Rectal smooth muscle tissue (tissue), 1 donor: ENCODE measurements around the gene PPP6R2.
A peak's percentile ranks its signal among the peaks of the same experiment; 100 is the strongest.

ENCODE experiments used
- H3K27ac ChIP-seq: one replicate; pipeline ENCODE4 v1.7.0; 2013; ENCODE audit warnings: low read depth, low read length, inconsistent platforms
- H3K27me3 ChIP-seq: one replicate; pipeline ENCODE4 v1.7.0; 2013; ENCODE audit warnings: low read length; ENCODE audit not compliant: control insufficient read depth, insufficient read depth
- H3K36me3 ChIP-seq: one replicate; pipeline ENCODE4 v1.7.0; 2013; ENCODE audit warnings: low read length; ENCODE audit not compliant: control insufficient read depth, insufficient read depth
- H3K4me1 ChIP-seq: one replicate; pipeline ENCODE4 v1.7.0; 2013; ENCODE audit warnings: low read length; ENCODE audit not compliant: control insufficient read depth, insufficient read depth
- H3K4me3 ChIP-seq: one replicate; pipeline ENCODE4 v1.7.0; 2013; ENCODE audit warnings: low read length
- H3K9ac ChIP-seq: one replicate; pipeline ENCODE4 v1.7.0; 2013; ENCODE audit warnings: low read length

The PPP6R2 gene

GRCh38 chr22:50342651-50343540 is at the start of gene PPP6R2:
PPP6R2 (plus strand) TSS chr22:50343327; CDS start chr22:50393909, 50,582 bp downstream.
- Histone ChIP-seq H3K9ac (peak within 1 kb of the TSS; percentile 45), H3K36me3 (no peaks in the 10 kb centered on the region), H3K27ac (peak within 1 kb of the TSS; percentile 56), H3K27me3 (no peaks in the 10 kb centered on the region), H3K4me3 (peak within 1 kb of the TSS; percentile 83), H3K4me1 (peaks cover 6% of the 10 kb centered on the region)

- Histone ChIP-seq H3K9ac (no peak overlapping the region), H3K27me3 (no peaks in the 10 kb centered on the region), H3K36me3 (peaks cover 20% of the 10 kb centered on the region), H3K4me3 (peak overlapping the region; percentile 40), H3K4me1 (peaks cover 19% of the 10 kb centered on the region), H3K27ac (peak overlapping the region; percentile 65)
Observed at GRCh38 chr22:50293441-50294318, 49.4 kb upstream of the PPP6R2 start.

- Histone ChIP-seq H3K9ac (no peak overlapping the region), H3K27ac (peak overlapping the region; percentile 65), H3K4me3 (peak overlapping the region; percentile 44), H3K27me3 (no peaks in the 10 kb centered on the region), H3K4me1 (peaks cover 19% of the 10 kb centered on the region), H3K36me3 (peaks cover 15% of the 10 kb centered on the region)
Observed at GRCh38 chr22:50294319-50294656, 48.8 kb upstream of the PPP6R2 start.

GRCh38 chr22:50296658-50297490 is 46.3 kb upstream of the PPP6R2 start:
- Histone ChIP-seq H3K9ac (no peak overlapping the region), H3K27me3 (no peaks in the 10 kb centered on the region), H3K27ac (no peak overlapping the region), H3K36me3 (no peaks in the 10 kb centered on the region), H3K4me1 (peaks cover 28% of the 10 kb centered on the region), H3K4me3 (no peak overlapping the region)

- Histone ChIP-seq H3K27me3 (no peaks in the 10 kb centered on the region), H3K9ac (no peak overlapping the region), H3K4me3 (no peak overlapping the region), H3K27ac (no peak overlapping the region), H3K36me3 (no peaks in the 10 kb centered on the region), H3K4me1 (peaks cover 31% of the 10 kb centered on the region)
Observed at GRCh38 chr22:50297510-50298265, 45.4 kb upstream of the PPP6R2 start.

- no peak overlapping the region for H3K4me3 ChIP-seq
- no peaks in the 10 kb centered on the region for H3K36me3 ChIP-seq
- H3K9ac ChIP-seq: no peak overlapping the region
- no peak overlapping the region for H3K27ac ChIP-seq
- H3K4me1 ChIP-seq: peaks cover 31% of the 10 kb centered on the region
- H3K27me3 ChIP-seq: no peaks in the 10 kb centered on the region
Observed at GRCh38 chr22:50298266-50298637, 44.9 kb upstream of the PPP6R2 start.

- H3K9ac ChIP-seq: no peak overlapping the region
- H3K27ac ChIP-seq: no peak overlapping the region
- H3K4me1 ChIP-seq: peaks cover 34% of the 10 kb centered on the region
Observed at GRCh38 chr22:50298937-50299784, 44.0 kb upstream of the PPP6R2 start.

GRCh38 chr22:50299785-50300619 is 43.1 kb upstream of the PPP6R2 start:
- Histone ChIP-seq H3K36me3 (no peaks in the 10 kb centered on the region), H3K27ac (no peak overlapping the region), H3K9ac (no peak overlapping the region), H3K4me3 (peak overlapping the region; percentile 17), H3K27me3 (no peaks in the 10 kb centered on the region), H3K4me1 (peaks cover 41% of the 10 kb centered on the region)

More at GRCh38 chr22:50298937-50299784, 44.0 kb upstream of the PPP6R2 start:
- H3K4me3 ChIP-seq: peak overlapping the region; percentile 17
- H3K36me3 ChIP-seq: no peaks in the 10 kb centered on the region
- no peaks in the 10 kb centered on the region for H3K27me3 ChIP-seq

- no peak overlapping the region for H3K27ac ChIP-seq
- H3K4me3 ChIP-seq: no peak overlapping the region
- peaks cover 47% of the 10 kb centered on the region for H3K4me1 ChIP-seq
- H3K27me3 ChIP-seq: no peaks in the 10 kb centered on the region
- H3K36me3 ChIP-seq: no peaks in the 10 kb centered on the region
- H3K9ac ChIP-seq: no peak overlapping the region
Observed at GRCh38 chr22:50300620-50301257, 42.4 kb upstream of the PPP6R2 start.

GRCh38 chr22:50301581-50301991 is 41.5 kb upstream of the PPP6R2 start:
- peaks cover 47% of the 10 kb centered on the region for H3K4me1 ChIP-seq
- no peak overlapping the region for H3K9ac ChIP-seq
- peak overlapping the region; percentile 49 for H3K27ac ChIP-seq
- no peaks in the 10 kb centered on the region for H3K27me3 ChIP-seq
- H3K36me3 ChIP-seq: no peaks in the 10 kb centered on the region
- no peak overlapping the region for H3K4me3 ChIP-seq
